Memory B cell (primary cell): ENCODE data around the gene IL10RA.
"Not testable (repeated sequence)": the region's sequence is repeated elsewhere in the genome, so short reads cannot be mapped to it uniquely, and the experiment has no call there.

Source experiments
- ATAC-seq: fragments of 150-1000 bp; cut with Tn5 transposase; 2 replicates; pipeline ENCODE4 v1.10.0; 2021; ENCODE audit warnings: low read depth, mild to moderate bottlenecking, moderate library complexity
- DNase-seq, 2 donors: peaks; one replicate each; pipeline ENCODE4 v3.0.0; 2022; ENCODE audit warnings: low spot score in 2 of 2
- H3K27ac Mint-ChIP-seq: one replicate; pipeline ENCODE4 v1.8.0; 2022; ENCODE audit warnings: mild to moderate bottlenecking, moderate library complexity, mixed read lengths
- H3K27me3 Mint-ChIP-seq: one replicate; pipeline ENCODE4 v1.8.0; 2022; ENCODE audit warnings: mixed read lengths
- H3K36me3 Mint-ChIP-seq: one replicate; pipeline ENCODE4 v1.8.0; 2022; ENCODE audit warnings: mild to moderate bottlenecking, mixed read lengths
- H3K4me1 Mint-ChIP-seq: one replicate; pipeline ENCODE4 v1.8.0; 2022; ENCODE audit warnings: mixed read lengths
- H3K4me3 Mint-ChIP-seq: one replicate; pipeline ENCODE4 v1.8.0; 2022; ENCODE audit warnings: mild to moderate bottlenecking, moderate library complexity, mixed read lengths
- H3K9me3 Mint-ChIP-seq: one replicate; pipeline ENCODE4 v1.8.0; 2022; ENCODE audit warnings: mixed read lengths

The IL10RA gene

DNA sequence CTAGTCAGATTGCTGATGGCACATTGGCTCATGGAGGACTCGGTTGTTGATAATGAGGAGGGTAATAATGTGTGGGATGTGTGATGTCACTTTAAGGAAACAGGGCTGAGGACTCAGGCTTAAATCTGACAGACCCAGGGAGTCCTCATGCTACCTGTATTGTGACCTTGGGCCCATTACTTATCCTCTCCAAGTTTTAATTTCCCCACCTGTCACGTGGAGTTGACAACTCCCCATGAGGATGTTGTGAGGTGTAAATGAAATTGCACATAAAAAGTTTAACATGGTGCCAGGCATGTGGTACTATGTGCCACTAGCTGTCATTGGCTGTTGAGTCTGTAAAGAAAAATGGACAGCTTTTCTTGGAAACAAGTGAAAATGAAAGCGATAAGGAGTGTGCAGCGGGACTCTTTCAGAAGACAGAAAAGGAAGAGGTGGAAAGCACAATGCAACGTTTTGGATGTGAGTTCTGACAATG, 15.3 kb downstream of the IL10RA start:
- Mint-ChIP-seq H3K36me3 (peaks cover 18% of the 10 kb centered on the region), H3K4me1 (peaks cover 69% of the 10 kb centered on the region), H3K27me3 (no peaks in the 10 kb centered on the region), H3K27ac (peak overlapping the region; percentile 88), H3K9me3 (peaks cover 3% of the 10 kb centered on the region), H3K4me3 (no peak overlapping the region)
- ATAC-seq (no peak), DNase-seq (no peak)

DNA sequence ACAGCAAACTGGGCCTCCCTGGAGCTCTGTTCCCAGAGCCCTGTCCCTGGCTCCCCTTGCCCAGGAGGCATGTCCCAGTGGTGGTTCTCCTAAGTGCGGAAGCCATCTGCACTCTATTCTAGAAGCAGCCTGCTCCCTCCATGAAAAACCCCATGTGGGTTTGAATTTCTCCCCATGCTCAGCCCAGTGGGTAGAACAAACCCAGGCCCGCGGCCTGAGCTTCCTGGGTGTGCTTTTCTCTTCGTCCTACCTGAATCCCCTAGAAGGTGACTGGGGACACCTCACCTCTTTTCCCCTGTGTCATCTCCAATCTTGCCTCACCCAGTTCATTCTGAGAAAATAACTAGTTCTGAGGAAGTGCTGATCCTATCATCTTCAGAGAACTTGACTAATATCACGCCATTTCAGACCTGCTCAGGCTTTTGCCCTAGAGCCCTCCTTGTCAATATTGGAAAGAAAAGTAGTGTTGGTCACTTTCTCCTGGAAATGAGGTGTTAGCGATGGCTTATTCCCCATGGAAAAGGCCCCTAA, 15.9 kb downstream of the IL10RA start:
- Mint-ChIP-seq H3K4me3 (peak overlapping the region; percentile 6), H3K4me1 (peaks cover 73% of the 10 kb centered on the region), H3K27ac (peak overlapping the region; percentile 88), H3K9me3 (peaks cover 3% of the 10 kb centered on the region), H3K27me3 (no peaks in the 10 kb centered on the region), H3K36me3 (peaks cover 13% of the 10 kb centered on the region)
- ATAC-seq (peak; percentile 16), DNase-seq (peak in 1 of 2 donors; percentile 11)

DNA sequence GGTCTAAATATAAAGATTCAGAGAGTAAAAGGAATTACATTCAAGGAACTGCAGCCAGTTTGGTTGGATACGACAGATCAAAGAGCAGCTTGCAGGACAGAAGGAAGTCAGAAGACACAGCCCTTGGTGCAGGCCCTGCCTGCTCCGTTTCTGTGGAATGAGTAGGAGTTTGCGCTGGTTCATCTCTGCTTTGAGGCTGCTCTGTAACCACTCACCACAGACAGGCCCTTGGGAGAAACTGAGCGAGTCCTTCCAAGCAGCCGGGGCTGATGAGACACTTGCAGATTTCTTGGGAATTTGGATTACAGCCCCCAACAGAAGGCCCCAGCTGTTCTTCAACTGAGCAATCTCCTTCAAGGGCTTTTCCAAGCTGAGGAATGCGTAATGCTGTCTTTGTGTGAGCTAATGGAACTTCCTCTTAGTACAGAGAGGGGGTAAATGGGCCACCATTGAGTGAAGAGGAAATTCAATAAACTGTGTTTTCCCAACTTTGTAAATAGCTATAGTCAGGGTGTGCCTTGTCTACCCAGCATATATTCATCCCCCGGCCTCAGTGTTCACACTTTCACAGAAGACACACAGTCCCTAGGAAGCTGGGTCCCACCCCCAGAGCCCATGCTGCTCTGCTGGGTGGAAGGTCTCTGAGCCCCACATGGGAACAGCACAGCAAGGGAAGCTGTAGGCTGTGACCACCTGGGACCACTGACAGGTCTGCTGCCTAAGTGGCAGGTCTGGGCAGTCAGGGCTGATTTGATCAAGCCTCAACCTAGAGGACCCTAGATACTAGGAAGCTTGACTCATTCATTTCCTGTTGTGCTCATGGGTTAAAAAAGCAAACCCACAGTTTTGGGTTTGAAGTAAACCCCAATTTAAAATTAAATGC, 16.6 kb downstream of the IL10RA start:
- Mint-ChIP-seq H3K27ac (peak overlapping the region; percentile 88), H3K4me1 (peaks cover 72% of the 10 kb centered on the region), H3K4me3 (peak overlapping the region; percentile 6), H3K9me3 (peaks cover 2% of the 10 kb centered on the region), H3K36me3 (peaks cover 7% of the 10 kb centered on the region), H3K27me3 (no peaks in the 10 kb centered on the region)
- ATAC-seq (peak; percentile 43), DNase-seq (peak in 1 of 2 donors; percentile 9)

DNA sequence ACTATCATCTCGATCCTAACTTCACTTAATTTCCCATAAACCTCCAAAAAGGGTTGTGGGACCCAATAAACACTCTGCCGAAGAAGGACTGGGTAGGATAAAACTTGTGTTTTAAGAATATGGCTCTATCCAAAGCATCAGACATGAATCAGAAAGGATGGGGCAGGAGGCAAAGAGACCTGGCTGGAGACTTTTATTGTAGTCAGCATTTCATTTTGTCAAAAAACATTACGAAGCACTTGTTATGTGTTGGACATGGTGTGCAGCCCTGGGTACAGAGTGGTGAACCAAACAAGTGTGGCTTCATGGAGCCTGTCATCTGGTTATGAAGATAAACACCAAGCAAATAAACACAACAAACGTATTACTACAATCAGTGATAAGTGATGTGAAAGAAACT, 17.3 kb downstream of the IL10RA start:
- Mint-ChIP-seq H3K27ac (peak overlapping the region; percentile 88), H3K9me3 (peaks cover 2% of the 10 kb centered on the region), H3K36me3 (peaks cover 6% of the 10 kb centered on the region), H3K4me3 (peak overlapping the region; percentile 18), H3K27me3 (no peaks in the 10 kb centered on the region), H3K4me1 (peaks cover 72% of the 10 kb centered on the region)
- no peak for ATAC-seq
- DNase-seq: no peak

DNA sequence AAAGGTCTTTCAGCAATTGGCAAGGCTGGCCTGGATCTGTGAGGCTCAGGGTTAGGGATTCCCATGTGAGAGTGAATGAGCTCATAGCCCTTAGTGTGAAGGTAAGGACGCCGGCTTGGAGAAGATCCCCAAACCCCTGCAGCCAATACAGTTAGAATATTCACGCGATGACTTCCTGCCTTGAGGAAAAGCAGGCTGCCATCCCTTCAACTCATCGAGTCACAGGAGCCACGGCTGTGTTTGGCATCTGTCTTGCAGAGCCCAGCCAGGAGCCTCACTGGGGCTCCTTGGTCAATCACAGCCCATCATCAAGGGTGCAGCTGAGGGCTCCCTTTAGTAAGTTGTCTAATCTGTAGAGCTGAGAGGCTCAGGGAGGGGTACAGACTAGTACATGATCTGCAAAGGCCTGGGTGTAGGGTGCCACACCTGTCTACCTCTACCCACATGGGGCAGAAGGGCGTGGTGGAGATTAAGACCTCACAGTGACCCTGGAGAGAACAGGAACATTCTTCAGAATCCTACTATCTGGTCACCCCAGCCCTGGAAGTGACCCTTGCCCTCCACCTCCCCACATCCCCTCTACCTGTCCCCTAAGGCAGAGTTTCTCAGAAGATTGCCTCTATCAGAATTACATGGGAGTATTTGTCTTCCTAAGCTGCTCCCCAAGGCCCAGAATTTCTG, 18.5 kb downstream of the IL10RA start:
- Mint-ChIP-seq H3K27me3 (no peaks in the 10 kb centered on the region), H3K27ac (peak overlapping the region; percentile 88), H3K4me3 (no peak overlapping the region), H3K9me3 (peaks cover 2% of the 10 kb centered on the region), H3K4me1 (peaks cover 76% of the 10 kb centered on the region), H3K36me3 (peaks cover 3% of the 10 kb centered on the region)
- DNase-seq: no peak
- no peak for ATAC-seq

DNA sequence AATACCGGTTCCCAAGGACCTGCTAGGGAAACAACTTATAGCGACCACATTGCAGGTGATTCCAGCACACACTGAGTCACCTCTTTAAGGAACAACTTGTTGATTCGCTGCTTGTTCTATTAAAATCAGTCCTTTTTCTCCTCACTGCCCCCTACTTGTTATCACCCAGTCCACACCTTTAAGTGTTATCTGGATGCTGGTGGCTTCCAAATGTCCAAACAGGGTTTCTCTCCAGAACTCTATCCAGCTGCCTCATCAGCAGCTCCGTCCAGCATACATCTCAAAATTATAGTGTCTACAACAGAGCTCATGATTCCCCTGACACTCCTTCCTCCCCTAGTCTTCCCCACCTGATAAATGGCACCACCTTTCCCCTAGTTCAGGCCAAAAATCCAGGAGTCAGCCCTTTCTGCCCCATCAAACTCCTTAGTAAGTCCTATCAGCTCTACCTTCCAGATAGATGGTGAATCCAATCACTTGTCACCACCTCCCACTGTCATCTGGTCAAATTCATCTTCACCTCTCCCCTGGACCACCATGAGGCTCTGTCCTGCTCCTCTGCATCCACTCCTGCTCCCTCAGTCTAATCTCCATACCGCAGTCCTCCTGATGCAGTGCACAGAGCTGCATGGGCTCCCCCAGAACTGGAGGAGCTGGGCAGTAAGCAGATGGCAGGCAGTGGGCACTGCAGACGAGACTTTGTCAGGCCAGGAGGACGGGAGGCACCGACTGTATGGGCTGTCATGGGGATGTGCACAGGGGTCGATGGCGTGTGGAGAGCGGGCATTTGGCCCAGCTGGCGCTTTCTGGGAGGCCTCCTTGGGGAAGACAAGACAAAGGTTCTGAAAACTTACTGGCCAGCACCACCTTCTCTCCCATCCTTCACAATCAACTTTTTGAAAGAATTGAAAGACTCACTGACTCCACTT, 19.3 kb downstream of the IL10RA start:
- ATAC-seq: no peak
- peaks cover 3% of the 10 kb centered on the region for H3K36me3 Mint-ChIP-seq
- peak overlapping the region; percentile 15 for H3K4me3 Mint-ChIP-seq
- peaks cover 77% of the 10 kb centered on the region for H3K4me1 Mint-ChIP-seq
- peak overlapping the region; percentile 88 for H3K27ac Mint-ChIP-seq
- H3K27me3 Mint-ChIP-seq: no peaks in the 10 kb centered on the region
- no peak for DNase-seq
- H3K9me3 Mint-ChIP-seq: peaks cover 2% of the 10 kb centered on the region

DNA sequence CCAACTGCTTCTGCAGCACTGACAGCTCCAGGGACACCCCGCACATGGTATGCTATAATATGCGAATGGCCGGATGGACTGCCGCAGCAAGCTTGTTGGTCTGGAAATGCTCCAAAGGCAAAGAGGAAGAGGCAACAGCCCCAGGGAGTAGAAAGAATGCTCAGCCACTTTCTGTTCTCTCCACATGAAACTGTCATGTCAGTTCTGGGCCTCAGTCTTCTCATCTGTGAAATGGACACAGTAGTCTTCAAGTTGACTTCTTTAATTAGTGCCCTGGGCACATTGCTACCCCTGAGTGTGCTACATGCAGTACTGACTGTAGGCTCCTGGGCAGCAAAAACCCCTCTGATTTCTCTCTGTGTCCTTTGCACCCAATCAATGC, 19.9 kb downstream of the IL10RA start:
- H3K27me3 Mint-ChIP-seq: no peaks in the 10 kb centered on the region

DNA sequence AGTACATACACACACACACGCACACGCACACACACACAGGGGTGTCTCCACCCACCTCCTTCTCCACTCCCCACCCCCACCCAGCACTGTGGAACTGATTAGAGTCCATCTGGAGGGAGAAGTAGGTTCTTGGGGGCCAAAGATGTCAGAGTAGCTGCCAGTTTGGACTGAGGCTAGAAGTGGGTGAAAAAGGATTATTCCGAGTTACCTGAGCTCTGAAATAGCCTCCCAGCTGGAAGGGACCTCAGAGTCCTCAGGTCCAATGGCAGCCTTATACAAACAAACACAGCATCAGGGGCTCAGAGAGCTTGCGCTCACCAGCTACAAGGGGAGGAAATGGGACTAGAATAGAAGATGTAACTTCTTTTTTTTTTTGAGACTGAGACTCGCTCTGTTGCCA, 20.8 kb downstream of the IL10RA start:
- H3K4me3 Mint-ChIP-seq: peak overlapping the region; percentile 74
- H3K27ac Mint-ChIP-seq: peak overlapping the region; percentile 99
- peaks cover 2% of the 10 kb centered on the region for H3K9me3 Mint-ChIP-seq
- ATAC-seq: no peak
- no peaks in the 10 kb centered on the region for H3K27me3 Mint-ChIP-seq
- peaks cover 80% of the 10 kb centered on the region for H3K4me1 Mint-ChIP-seq
- H3K36me3 Mint-ChIP-seq: peaks cover 3% of the 10 kb centered on the region
- DNase-seq: no peak

More for the DNA sequence above, 19.9 kb downstream of the IL10RA start:
- Mint-ChIP-seq H3K4me1 (peaks cover 83% of the 10 kb centered on the region), H3K36me3 (peaks cover 3% of the 10 kb centered on the region), H3K4me3 (peak overlapping the region; percentile 18), H3K27ac (peak overlapping the region; percentile 99), H3K9me3 (peaks cover 2% of the 10 kb centered on the region)
- DNase-seq (no peak), ATAC-seq (no peak)

DNA sequence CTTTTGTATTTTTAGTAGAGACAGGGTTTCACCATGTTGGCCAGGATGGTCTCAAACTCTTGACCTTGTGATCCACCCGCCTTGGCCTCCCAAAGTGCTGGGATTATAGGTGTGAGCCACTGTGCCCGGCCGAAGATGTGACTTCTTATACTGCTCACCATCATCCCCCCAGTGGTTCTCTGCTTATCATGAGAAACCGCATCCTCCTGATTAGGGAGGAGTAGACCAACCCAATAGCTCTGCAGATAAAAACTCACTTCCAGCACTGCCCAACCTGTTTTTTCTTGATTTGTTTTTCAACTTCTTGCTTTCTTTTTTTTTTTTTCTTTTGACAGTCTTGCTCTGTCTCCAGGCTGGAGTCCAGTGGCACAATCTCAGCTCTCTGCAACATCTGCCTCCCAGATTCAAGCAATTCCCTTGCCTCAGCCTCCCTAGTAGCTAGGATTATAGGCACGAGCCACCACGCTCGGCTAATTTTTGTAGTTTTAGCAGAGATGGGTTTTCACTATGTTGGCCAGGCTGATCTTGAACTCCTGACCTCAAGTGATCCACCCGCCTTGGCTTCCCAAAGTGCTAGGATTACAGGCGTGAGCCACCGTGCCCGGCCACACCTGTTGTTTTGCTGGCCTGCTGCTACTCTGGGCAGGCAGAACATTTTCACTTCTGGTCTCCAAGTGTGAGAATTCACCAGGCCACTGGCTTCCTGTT, 21.5 kb downstream of the IL10RA start:
- Mint-ChIP-seq H3K27ac (peak overlapping the region; percentile 99), H3K4me3 (peak overlapping the region; percentile 74), H3K4me1 (peaks cover 79% of the 10 kb centered on the region)
- peak in 1 of 2 donors; percentile 46 for DNase-seq
- ATAC-seq: peak; percentile 39
- H3K36me3 Mint-ChIP-seq, H3K9me3 Mint-ChIP-seq, H3K27me3 Mint-ChIP-seq: not testable (repeated sequence)

DNA sequence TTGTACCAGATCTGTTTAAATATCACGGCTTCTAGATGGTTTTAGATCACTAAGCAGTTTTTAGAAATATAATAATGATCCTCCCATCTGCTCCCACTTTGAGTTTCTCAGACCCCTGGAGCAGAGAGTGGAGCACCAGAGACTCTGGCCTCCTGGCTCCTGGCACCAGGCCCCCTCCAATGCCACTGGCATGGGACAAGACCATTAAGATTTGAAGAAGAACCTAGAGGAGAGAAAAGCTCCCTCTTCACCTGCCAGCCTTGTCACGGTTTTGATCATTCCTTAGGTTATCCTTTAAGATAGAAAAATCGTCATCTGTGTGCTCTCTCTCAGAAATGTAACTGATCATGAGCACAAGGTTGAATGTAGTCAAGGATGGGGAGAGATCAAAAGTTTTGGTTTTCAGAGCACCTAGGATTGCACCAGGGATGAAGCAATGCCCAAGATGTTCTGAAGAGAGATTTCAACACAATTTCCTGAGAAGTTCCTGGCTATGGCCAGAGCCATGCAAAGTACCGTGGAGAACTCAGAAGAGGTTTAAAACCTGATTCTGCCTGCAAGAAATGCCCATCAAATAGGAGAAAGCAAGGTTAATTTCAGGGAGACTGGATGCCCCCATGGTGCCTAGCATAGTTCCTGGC, 22.2 kb downstream of the IL10RA start:
- no peaks in the 10 kb centered on the region for H3K27me3 Mint-ChIP-seq
- DNase-seq (no peak), ATAC-seq (no peak)
- H3K4me1 Mint-ChIP-seq: peaks cover 77% of the 10 kb centered on the region
- peak overlapping the region; percentile 99 for H3K27ac Mint-ChIP-seq
- H3K36me3 Mint-ChIP-seq: peaks cover 4% of the 10 kb centered on the region
- H3K4me3 Mint-ChIP-seq: peak overlapping the region; percentile 74
- H3K9me3 Mint-ChIP-seq: peaks cover 2% of the 10 kb centered on the region

DNA sequence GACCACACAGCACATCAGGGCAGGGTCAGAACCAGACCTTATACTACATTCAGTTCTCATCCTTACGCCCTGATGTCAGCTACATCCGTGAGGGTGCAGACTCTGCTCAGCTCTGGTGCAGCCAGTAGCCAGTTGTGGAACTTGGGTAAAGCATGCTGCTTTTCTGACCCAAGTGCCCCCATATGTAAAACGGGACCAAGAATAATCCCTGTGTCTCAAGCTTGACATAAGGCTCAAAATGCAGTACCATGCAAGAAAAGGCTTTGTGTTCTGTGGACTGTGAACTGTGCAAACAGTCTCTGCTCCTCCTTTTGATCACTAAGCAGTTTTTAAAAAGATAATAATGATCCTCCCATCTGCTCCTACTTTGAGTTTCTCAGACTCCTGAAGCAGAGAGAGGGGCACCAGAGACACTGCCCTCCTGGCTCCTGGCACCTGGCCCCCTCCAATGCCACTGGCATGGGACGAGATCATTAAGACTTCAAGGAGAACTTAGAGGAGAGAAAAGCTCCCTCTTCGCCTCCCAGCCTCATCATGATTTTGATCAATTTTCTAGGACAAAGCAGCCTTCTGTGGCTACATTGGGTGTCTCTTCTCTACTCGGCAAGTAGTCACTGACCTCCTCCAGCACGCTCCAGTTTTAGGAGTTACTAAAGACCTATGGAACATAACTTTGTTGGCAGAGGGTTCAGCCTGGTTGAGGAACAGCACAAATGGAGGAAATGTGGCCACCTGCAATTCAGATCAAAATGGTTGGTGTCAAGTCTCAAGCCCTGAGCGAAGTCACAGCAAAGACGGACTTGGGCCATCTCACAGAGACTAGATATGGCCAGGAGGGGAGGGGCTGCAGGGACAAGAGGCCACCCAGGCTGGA, 23.9 kb downstream of the IL10RA start:
- Mint-ChIP-seq H3K27me3 (no peaks in the 10 kb centered on the region), H3K4me1 (peaks cover 72% of the 10 kb centered on the region), H3K9me3 (peaks cover 2% of the 10 kb centered on the region), H3K4me3 (peak overlapping the region; percentile 42), H3K27ac (peak overlapping the region; percentile 99), H3K36me3 (peaks cover 1% of the 10 kb centered on the region)
- no peak for ATAC-seq
- DNase-seq: no peak
